ENCODE data around the gene OR4E1.
A peak's percentile ranks its signal among the peaks of the same experiment; 100 is the strongest.

Gene OR4E1

GRCh38 chr14:21704338-21704737, 30.7 kb upstream of the OR4E1 start:
- no peak overlapping the region for H3K9ac ChIP-seq (ENCODE audit: low read length)

GRCh38 chr14:21703357-21704326, 30.0 kb upstream of the OR4E1 start:
- TF ChIP-seq EZH2 (optimal IDR thresholded peaks at IDR 0.05; ENCODE audit: low read depth, low read length) (no peak), CTCF (IDR thresholded peaks at IDR 0.05; ENCODE audit: low read length) (no peak), EZH2phosphoT487 (IDR thresholded peaks at IDR 0.05; ENCODE audit: low read length) (no peak)
- Histone ChIP-seq H3K9me3 (replicated peaks; ENCODE audit: insufficient read depth, low read length) (no peaks in the 10 kb centered on the region), H3K4me2 (ENCODE audit: low read depth, low read length) (peak overlapping the region; percentile 32; the same call in 1 of the 2 replicates), H3K36me3 (replicated peaks; ENCODE audit: insufficient read depth, low read length) (no peaks in the 10 kb centered on the region), H3K9me2 (replicated peaks; ENCODE audit: insufficient read depth, low read length) (no peaks in the 10 kb centered on the region), H3K27me3 (replicated peaks; ENCODE audit: insufficient read depth, low read length) (peaks cover 11% of the 10 kb centered on the region; the same call in 1 of the 2 replicates), H3K4me3 (ENCODE audit: low read length) (no peak overlapping the region), H3K9ac (ENCODE audit: low read length) (no peak overlapping the region), H4K20me1 (ENCODE audit: insufficient read depth, low read length) (no peaks in the 10 kb centered on the region), H3K4me1 (ENCODE audit: low read length) (peaks cover 28% of the 10 kb centered on the region), H3K79me2 (ENCODE audit: low read length) (no peaks in the 10 kb centered on the region), H3K27ac (ENCODE audit: low read length) (peak overlapping the region; percentile 31; the same call in 1 of the 2 replicates), H2AFZ (ENCODE audit: low read length) (no peak overlapping the region), H3F3A (ENCODE audit: insufficient read depth, low read length) (peaks cover 10% of the 10 kb centered on the region)
- DNase-seq = peak; percentile 65

More at GRCh38 chr14:21704338-21704737, 30.7 kb upstream of the OR4E1 start:
- Histone ChIP-seq H3K36me3 (replicated peaks; ENCODE audit: insufficient read depth, low read length) (no peaks in the 10 kb centered on the region), H2AFZ (ENCODE audit: low read length) (no peak overlapping the region), H3K27ac (ENCODE audit: low read length) (peak overlapping the region; percentile 31; the same call in 1 of the 2 replicates), H3F3A (ENCODE audit: insufficient read depth, low read length) (peaks cover 10% of the 10 kb centered on the region), H3K4me1 (ENCODE audit: low read length) (peaks cover 28% of the 10 kb centered on the region), H3K79me2 (ENCODE audit: low read length) (no peaks in the 10 kb centered on the region), H3K27me3 (replicated peaks; ENCODE audit: insufficient read depth, low read length) (peaks cover 11% of the 10 kb centered on the region; the same call in 1 of the 2 replicates), H3K9me3 (replicated peaks; ENCODE audit: insufficient read depth, low read length) (no peaks in the 10 kb centered on the region), H3K9me2 (replicated peaks; ENCODE audit: insufficient read depth, low read length) (no peaks in the 10 kb centered on the region), H3K4me2 (ENCODE audit: low read depth, low read length) (peak overlapping the region; percentile 32; the same call in 1 of the 2 replicates), H4K20me1 (ENCODE audit: insufficient read depth, low read length) (no peaks in the 10 kb centered on the region), H3K4me3 (ENCODE audit: low read length) (no peak overlapping the region)
- DNase-seq = no peak
- TF ChIP-seq CTCF (IDR thresholded peaks at IDR 0.05; ENCODE audit: low read length) (no peak), EZH2phosphoT487 (IDR thresholded peaks at IDR 0.05; ENCODE audit: low read length) (no peak), EZH2 (optimal IDR thresholded peaks at IDR 0.05; ENCODE audit: low read depth, low read length) (no peak)

- no peak overlapping the region for H3K27ac ChIP-seq (ENCODE audit: low read length)
- H3K79me2 ChIP-seq (ENCODE audit: low read length) = no peaks in the 10 kb centered on the region
- H3K9me3 ChIP-seq (replicated peaks; ENCODE audit: insufficient read depth, low read length) = no peaks in the 10 kb centered on the region
- no peak for DNase-seq
- H3F3A ChIP-seq (ENCODE audit: insufficient read depth, low read length) = peaks cover 10% of the 10 kb centered on the region
- no peak for TF ChIP-seq EZH2 (optimal IDR thresholded peaks at IDR 0.05; ENCODE audit: low read depth, low read length)
- no peak for TF ChIP-seq EZH2phosphoT487 (IDR thresholded peaks at IDR 0.05; ENCODE audit: low read length)
- TF ChIP-seq CTCF (IDR thresholded peaks at IDR 0.05; ENCODE audit: low read length) = no peak
- no peak overlapping the region for H2AFZ ChIP-seq (ENCODE audit: low read length)
- H3K4me3 ChIP-seq (ENCODE audit: low read length) = no peak overlapping the region
- H3K9ac ChIP-seq (ENCODE audit: low read length) = no peak overlapping the region
- H3K27me3 ChIP-seq (replicated peaks; ENCODE audit: insufficient read depth, low read length) = peaks cover 11% of the 10 kb centered on the region; the same call in 1 of the 2 replicates
- H4K20me1 ChIP-seq (ENCODE audit: insufficient read depth, low read length) = no peaks in the 10 kb centered on the region
- H3K36me3 ChIP-seq (replicated peaks; ENCODE audit: insufficient read depth, low read length) = no peaks in the 10 kb centered on the region
- H3K4me2 ChIP-seq (ENCODE audit: low read depth, low read length) = no peak overlapping the region
- no peaks in the 10 kb centered on the region for H3K9me2 ChIP-seq (replicated peaks; ENCODE audit: insufficient read depth, low read length)
- peaks cover 28% of the 10 kb centered on the region for H3K4me1 ChIP-seq (ENCODE audit: low read length)
These were observed 28.7 kb upstream of the OR4E1 start for GRCh38 chr14:21702316-21702715.
